Activated T-cell treated with anti-CD3 and anti-CD28 coated beads for 1 hour (primary cell): ENCODE measurements around the gene MCM3.

Source experiments
- DNase-seq: peaks from one replicate; pipeline ENCODE4 v3.0.0-alpha.2; 2020; ENCODE audit warnings: low read depth

Gene MCM3

GRCh38 chr6:52301326-52301725 is 16.8 kb upstream of the MCM3 start:
- no peak for DNase-seq

- DNase-seq, result no peak
Measured at GRCh38 chr6:52300489-52300931, 16.0 kb upstream of the MCM3 start.

- no peak for DNase-seq
Measured at GRCh38 chr6:52299653-52300052, 15.1 kb upstream of the MCM3 start.

GRCh38 chr6:52297433-52297832 is 12.9 kb upstream of the MCM3 start:
- no peak for DNase-seq

GRCh38 chr6:52293067-52293466 is 8.5 kb upstream of the MCM3 start:
- DNase-seq, result no peak

GRCh38 chr6:52288841-52289240 is 4.3 kb upstream of the MCM3 start:
- no peak for DNase-seq

GRCh38 chr6:52288216-52288615 is 3.7 kb upstream of the MCM3 start:
- no peak for DNase-seq

- DNase-seq, result peak; percentile 48
Measured at GRCh38 chr6:52286798-52287432, 2.4 kb upstream of the MCM3 start.

GRCh38 chr6:52285177-52286068 is 881 bp upstream of the MCM3 start:
- no peak for DNase-seq

- no peak for DNase-seq
Measured at GRCh38 chr6:52284131-52284459, 447 bp downstream of the MCM3 start.

- DNase-seq, result no peak
Measured at GRCh38 chr6:52283111-52283510, 1.4 kb downstream of the MCM3 start.

- no peak for DNase-seq
Measured at GRCh38 chr6:52276130-52276529, 8.4 kb downstream of the MCM3 start.

GRCh38 chr6:52271852-52272460 is 12.6 kb downstream of the MCM3 start:
- no peak for DNase-seq

GRCh38 chr6:52263709-52264540 is 20.6 kb downstream of the MCM3 start:
- DNase-seq, result peak; percentile 47

- DNase-seq, result no peak
Measured at GRCh38 chr6:52262620-52263344, 21.8 kb downstream of the MCM3 start.

GRCh38 chr6:52261229-52261628 is 23.3 kb downstream of the MCM3 start:
- no peak for DNase-seq

GRCh38 chr6:52260634-52261033 is 23.9 kb downstream of the MCM3 start:
- DNase-seq, result no peak

GRCh38 chr6:52255434-52255833 is 29.1 kb downstream of the MCM3 start:
- no peak for DNase-seq

GRCh38 chr6:52254731-52255378 is 29.7 kb downstream of the MCM3 start:
- DNase-seq, result no peak

GRCh38 chr6:52253494-52253893 is 31.0 kb downstream of the MCM3 start:
- DNase-seq, result no peak

- no peak for DNase-seq
Measured at GRCh38 chr6:52251113-52251512, 33.4 kb downstream of the MCM3 start.
